HG03135 (cell line): Measurements from ENCODE around the gene KPTN.

Experiments
- ATAC-seq: cut with Tn5 transposase; IDR thresholded peaks from one replicate; pipeline ENCODE4 v1.9.1; 2021; ENCODE audit warnings: mild to moderate bottlenecking, moderate library complexity; ENCODE audit not compliant: unreplicated experiment

Gene KPTN

DNA sequence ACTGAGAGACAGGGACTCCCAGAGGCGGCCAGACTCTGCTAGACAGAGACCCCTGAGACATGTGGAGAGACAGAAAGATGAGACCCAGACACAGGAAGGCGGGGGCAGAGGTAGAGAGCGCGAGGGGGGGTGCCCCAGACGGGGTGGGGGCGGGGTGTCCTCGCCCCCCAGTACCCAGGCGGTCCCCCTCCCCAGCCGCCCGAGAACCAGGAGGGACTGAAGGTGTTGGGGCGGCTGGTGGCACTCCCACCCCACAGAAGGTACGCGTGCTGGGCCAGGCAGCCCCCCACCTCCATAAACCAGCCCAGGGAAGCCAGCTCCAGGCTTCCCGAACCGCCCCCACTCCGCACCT is 12.7 kb downstream of the KPTN start:
- no peak for ATAC-seq

DNA sequence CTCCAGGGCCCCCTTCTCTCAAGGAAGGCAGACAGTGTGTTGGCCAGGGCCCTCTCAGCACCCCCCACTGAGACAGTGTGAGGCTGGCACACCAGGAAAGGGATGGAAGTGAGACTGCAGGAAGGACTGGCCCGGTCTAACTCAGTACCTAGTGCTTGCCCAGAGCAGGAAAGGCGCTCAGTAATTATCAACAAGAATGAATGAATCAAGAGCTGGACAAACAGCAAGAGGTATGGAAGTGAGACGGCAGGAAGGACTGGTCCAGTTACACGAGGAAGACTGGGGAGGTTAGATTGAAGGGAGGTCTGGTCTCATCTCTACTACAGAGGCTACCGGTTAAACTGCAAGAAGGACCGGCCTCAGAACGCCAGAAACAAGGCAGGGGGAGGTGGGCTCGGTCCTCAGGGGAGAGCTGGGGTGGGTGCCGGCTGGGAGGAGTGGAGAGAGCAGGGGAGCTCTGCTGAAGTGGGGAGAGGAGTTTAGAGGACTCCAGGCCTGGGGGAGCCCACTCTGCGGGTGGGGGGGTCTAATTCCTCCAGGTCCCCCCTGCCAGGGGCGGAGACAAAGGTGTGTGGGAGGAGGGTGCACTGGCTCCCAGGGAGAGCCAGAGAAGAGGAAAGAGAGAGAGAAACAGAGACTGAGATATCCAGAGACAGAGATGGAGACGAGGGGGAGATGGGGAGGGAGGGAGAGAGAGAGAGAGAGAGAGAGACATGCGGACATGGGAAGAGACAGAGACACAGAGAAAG is 13.4 kb downstream of the KPTN start:
- ATAC-seq, result no peak

DNA sequence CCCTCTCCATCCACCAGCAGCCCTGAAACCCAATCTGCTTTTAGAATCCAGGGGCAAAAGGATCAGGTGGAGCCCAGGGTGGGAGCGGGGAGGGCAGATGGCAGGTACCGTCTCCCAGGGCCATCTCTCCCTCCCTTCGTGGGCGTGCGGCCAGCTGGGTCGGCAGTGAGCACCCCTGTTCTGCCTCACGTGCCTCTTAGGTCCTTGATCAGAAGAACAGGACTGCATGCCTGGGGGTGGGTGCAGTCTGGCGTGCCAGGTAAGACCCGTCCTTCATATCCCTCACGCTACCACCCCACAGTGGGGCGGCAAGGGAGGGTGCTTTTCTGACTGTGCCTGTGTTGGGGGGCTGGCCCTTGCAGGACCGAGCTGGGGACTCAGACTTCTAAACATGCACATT is 14.3 kb downstream of the KPTN start:
- ATAC-seq, result no peak

DNA sequence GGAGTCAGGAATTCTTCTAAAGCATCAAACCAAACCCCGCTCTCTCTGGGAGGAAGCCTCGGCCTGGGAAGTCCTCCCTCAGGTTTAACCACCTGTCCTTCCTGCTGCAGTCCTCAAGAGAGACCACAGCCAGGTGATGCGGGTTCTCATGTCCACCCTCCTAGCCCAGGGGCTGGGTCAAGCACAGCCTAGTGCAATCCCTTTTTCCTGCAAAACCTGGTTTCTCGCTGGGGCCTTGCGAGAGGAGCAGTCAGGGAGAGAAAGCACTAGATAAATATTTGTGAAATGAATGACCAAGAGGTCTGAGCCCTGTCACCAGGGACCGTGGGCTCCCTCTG is 14.7 kb downstream of the KPTN start:
- ATAC-seq, result no peak

DNA sequence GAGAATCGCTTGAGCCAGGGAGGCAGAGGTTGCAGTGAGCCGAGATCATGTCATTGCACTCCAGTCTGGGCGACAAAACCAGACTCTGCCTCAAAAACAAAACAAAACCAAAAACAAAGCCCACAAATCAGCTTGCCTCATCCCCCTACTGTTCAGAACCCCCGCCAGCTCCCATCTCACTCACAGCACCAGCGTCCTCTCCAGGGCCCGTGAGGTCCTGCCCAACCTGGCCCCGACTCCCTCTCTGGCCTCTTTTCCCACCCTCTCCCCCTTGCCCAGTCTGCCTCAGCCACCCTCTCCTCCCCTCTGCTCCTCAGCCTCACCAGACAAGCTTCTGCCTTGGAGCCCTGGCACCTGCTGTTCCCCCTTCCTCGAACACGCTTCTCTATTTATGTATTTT is 16.1 kb downstream of the KPTN start:
- no peak for ATAC-seq

- ATAC-seq, result no peak
Measured at GRCh38 chr19:47465957-47466356, 18.1 kb downstream of the KPTN start.

GRCh38 chr19:47464675-47465419 is 19.2 kb downstream of the KPTN start:
- ATAC-seq, result no peak

DNA sequence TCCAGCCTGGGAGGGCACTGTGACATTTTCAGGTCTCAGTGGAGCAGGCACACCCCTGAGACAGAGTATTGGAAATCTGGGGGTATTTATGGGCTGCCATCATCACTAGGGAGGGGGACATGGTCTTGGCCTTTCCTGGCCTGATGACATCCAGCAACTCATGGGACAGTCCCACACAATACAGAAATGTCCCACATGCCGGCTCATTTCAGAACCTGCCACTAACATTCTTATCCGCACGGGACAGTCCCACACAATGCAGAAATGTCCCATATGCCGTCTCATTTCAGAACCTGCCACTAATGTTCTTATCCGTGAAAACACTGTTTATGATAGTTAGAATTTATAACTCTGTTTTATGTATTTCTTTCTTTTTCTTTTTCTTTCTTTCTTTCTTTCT is 22.1 kb downstream of the KPTN start:
- no peak for ATAC-seq

GRCh38 chr19:47459477-47459876 is 24.5 kb downstream of the KPTN start:
- ATAC-seq, result no peak

DNA sequence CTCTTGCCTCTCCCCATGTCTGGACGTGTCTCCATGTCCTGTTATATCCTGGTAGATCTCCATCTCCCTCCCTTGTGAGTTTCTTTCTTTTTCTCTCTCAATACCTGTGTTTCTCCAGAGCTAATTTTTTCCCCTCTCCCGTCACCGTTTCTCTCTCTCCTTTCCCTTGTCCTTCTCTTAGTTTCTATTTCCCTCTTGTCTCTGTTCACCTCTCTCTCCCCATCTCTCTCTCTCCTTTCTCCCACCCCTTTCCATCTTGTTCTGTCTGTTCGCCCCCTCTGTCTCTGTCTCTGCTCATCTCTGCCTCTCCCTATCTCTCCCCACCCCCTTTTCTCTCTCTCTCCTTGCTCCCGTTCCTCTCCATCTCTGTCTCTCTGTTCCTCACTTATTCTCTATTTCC is 25.3 kb downstream of the KPTN start:
- no peak for ATAC-seq

DNA sequence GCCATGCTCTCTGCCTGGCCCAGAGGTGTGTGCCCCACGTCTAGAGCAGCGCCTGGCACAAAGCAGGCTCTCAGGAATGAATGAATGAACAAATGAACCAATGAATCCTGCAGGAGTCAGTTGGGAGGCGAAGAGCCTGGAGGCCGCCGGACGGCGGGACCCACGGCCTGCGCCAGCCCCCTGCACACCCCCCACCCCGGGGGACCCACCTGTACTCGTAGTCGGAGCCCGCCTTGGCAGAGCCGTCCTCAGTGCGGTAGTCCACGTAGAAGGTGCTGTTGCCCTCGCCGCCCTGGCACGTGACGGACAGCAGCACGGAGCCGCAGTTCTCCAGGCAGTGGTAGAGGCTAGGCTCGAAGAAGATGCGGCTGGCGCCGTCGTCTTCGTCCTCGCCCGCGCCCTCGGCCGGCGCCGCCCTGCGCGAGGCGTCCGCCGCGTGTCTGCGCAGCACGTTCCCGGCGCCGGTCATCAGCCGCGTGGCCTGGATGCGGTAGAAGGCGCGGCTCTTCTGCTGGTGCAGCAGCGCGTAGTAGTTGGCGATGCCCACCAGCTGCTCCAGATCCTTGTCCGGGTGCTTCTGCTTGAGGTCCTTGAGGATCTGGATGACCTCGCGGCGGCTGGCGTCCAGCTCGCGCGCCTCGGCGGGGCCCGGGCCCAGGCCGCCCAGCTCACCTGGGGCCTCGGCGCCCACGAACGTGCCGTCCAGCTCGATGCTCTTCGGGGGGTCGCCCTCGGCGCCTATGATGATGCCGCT is 27.1 kb downstream of the KPTN start:
- ATAC-seq, result no peak

DNA sequence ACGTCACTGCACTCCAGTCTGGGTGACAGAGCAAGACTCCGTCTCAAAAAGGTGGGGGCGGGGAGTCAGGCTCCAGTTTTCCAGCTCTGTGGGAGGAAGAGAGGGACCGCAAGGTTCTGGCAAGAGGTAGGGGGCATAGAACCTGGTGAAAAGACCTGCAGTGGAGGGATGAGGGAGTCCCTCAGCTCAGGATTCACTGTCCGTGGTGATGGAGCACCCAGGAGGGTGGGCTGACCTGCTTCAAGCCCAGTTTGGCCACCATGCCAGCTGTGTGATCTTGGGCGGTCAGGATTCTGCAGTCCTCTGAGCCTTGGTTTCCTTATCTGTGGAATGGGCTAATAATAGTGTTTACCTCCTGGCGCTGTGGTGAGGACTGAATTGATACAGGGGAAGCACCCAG is 33.5 kb downstream of the KPTN start:
- no peak for ATAC-seq

DNA sequence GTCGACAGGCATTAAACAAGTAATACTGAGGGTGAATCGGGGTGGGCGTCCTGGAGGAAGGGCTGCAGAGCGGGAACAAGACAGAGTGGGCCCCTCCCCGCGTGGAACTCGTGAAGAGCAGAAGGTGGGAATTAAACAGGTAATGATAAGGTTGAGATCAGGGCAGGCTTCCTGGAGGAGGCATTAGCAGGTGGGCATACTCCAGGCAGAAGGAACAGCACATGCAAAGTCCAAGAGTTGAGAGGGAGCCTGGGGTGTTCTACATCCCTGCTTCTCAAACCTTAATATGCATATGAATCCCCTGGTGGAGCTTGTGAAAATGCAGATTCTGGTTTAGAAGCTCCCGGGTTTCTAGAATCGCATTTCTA is 35.7 kb downstream of the KPTN start:
- ATAC-seq, result no peak

GRCh38 chr19:47447470-47448359 is 36.3 kb downstream of the KPTN start:
- no peak for ATAC-seq

GRCh38 chr19:47446534-47447469 is 37.2 kb downstream of the KPTN start:
- no peak for ATAC-seq

DNA sequence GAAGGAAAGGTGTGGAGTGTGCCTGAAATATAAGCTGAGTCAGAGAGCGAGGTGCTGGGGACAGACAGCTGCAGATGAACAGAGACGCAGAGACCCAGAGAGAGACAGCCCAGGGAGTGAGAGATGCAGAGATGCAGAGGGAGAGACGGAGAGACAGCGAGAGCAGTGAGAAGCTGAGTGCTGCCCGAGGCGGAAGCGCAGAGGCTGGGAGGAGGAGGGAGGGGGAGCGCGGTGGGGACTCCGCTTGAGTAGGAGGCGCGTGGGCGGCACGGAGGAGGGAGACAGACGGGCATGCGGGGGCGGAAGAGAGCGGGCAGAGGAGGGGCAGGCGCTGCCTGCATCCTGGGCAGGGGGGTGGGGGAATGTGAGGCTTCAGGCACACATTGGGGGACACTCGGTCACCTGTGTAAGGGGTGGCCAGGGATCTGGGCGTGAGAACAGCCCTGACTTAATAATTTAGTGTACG is 38.0 kb downstream of the KPTN start:
- ATAC-seq, result no peak

GRCh38 chr19:47445527-47445926 is 38.5 kb downstream of the KPTN start:
- ATAC-seq, result no peak

GRCh38 chr19:47444388-47444821 is 39.6 kb downstream of the KPTN start:
- ATAC-seq, result no peak

- no peak for ATAC-seq
Measured at GRCh38 chr19:47443331-47443730, 40.7 kb downstream of the KPTN start.

DNA sequence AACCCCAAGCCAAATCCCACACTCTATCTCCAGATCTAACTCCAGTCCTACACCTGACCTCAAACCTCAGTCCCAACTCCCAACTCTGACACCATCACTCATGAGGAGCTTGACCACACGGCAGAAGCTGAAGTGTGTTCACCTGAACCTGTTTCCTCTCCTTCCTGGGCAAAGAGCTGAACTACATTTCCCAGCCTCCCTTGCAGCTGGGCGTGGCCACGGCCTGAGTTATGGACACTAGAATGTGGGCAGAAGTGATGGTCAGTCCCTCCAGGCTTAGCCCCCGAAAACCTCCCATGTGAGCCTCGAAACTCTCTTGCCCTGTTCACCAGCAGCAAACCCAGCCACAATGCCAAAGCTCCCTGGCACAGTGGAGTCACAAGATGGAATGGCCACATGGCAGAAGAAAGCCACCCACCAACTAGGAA is 45.2 kb downstream of the KPTN start:
- ATAC-seq, result no peak
